ENCODE measurements around the gene BANF1.

DNA sequence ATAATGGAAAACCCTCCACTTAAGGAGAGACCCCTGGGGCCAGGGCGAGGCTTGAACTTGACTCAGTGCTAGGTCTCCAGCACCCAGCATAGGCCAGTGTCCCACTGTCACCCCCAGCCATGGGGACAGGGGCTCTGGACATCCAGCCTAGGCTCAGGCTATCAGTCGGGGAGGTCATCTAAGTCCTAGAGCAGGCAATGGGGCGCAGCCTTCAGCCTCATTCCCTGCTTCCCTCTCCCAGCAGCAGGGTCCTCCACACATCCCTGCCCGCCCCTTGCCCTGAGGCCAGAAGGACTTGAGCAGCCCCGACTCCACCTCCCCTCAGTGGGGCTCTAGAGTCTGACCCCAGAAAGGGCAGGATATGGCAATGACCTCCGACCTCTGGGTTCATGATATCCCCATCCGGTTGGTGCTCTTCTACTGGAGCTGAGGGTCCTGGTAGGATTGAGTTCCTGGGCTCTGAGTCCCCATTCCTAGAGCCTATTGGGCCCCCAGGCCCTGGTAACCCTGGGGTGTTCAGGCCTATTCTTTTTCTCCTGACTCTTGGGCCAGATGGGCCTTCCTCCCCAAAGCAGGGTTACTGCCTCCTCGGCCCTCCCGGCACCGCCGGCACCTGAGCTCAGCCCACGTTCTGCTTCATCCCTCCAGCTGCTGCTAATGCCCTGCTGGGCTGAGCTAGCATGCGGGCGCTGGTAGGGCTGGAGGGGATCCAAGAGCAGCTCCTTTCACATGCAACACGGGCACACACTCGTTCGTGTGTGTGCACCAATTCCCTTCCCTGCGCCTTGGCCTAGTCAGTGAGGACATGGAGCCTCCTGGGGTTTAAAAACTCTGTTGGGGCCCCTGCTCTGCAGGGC is 13.9 kb downstream of the BANF1 start:
- TF ChIP-seq, protein P1, sequence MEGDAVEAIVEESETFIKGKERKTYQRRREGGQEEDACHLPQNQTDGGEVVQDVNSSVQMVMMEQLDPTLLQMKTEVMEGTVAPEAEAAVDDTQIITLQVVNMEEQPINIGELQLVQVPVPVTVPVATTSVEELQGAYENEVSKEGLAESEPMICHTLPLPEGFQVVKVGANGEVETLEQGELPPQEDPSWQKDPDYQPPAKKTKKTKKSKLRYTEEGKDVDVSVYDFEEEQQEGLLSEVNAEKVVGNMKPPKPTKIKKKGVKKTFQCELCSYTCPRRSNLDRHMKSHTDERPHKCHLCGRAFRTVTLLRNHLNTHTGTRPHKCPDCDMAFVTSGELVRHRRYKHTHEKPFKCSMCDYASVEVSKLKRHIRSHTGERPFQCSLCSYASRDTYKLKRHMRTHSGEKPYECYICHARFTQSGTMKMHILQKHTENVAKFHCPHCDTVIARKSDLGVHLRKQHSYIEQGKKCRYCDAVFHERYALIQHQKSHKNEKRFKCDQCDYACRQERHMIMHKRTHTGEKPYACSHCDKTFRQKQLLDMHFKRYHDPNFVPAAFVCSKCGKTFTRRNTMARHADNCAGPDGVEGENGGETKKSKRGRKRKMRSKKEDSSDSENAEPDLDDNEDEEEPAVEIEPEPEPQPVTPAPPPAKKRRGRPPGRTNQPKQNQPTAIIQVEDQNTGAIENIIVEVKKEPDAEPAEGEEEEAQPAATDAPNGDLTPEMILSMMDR (IDR thresholded peaks at IDR 0.05) = no peak
- no peak for TF ChIP-seq POLR2A (IDR thresholded peaks at IDR 0.05)
- no peak for TF ChIP-seq POLR2AphosphoS5 (IDR thresholded peaks at IDR 0.05; ENCODE audit: insufficient read depth in 1 of 2, low read depth in 1 of 2)
